MM.1S (cell line): ENCODE results near the gene TMPRSS9.

ENCODE experiments used
- DNase-seq: peaks from one replicate; pipeline ENCODE4 v3.0.0-alpha.2; 2015
- H2AFZ ChIP-seq: fragments of 300-600 bp; sonication (generic); 2 replicates; pipeline ENCODE4 v1.6.0; 2016; ENCODE audit warnings: antibody characterized with exemption, low read length
- H3F3A ChIP-seq: fragments of 300-600 bp; sonication (generic); 2 replicates; pipeline ENCODE4 v1.6.1; 2016; ENCODE audit warnings: mild to moderate bottlenecking, antibody characterized with exemption, low read length, moderate library complexity, mixed read lengths; ENCODE audit not compliant: insufficient read depth
- H3K27ac ChIP-seq: fragments of 300-600 bp; sonication (generic); 2 replicates; pipeline ENCODE4 v1.5.1; 2016; ENCODE audit warnings: mild to moderate bottlenecking, low read length
- H3K27me3 ChIP-seq: fragments of 300-600 bp; sonication (generic); replicated peaks from 2 replicates; pipeline ENCODE4 v1.6.0; 2016; ENCODE audit warnings: low read length; ENCODE audit not compliant: insufficient read depth
- H3K36me3 ChIP-seq: fragments of 300-600 bp; sonication (generic); replicated peaks from 2 replicates; pipeline ENCODE4 v1.6.1; 2016; ENCODE audit warnings: mild to moderate bottlenecking, low read length, mixed read lengths; ENCODE audit not compliant: insufficient read depth
- H3K4me1 ChIP-seq: fragments of 300-600 bp; sonication (generic); 2 replicates; pipeline ENCODE4 v1.6.1; 2016; ENCODE audit warnings: low read length, mixed read lengths
- H3K4me2 ChIP-seq: fragments of 300-600 bp; sonication (generic); 2 replicates; pipeline ENCODE4 v1.6.0; 2016; ENCODE audit warnings: low read depth, low read length
- H3K4me3 ChIP-seq: fragments of 300-600 bp; sonication (generic); 2 replicates; pipeline ENCODE4 v1.5.1; 2016; ENCODE audit warnings: low read length, mixed read lengths
- H3K79me2 ChIP-seq: fragments of 300-600 bp; sonication (generic); 2 replicates; pipeline ENCODE4 v1.6.1; 2016; ENCODE audit warnings: mixed run types, low read length, mixed read lengths
- H3K9ac ChIP-seq: fragments of 300-600 bp; sonication (generic); 2 replicates; pipeline ENCODE4 v1.6.1; 2016; ENCODE audit warnings: low read length, mixed read lengths
- H3K9me2 ChIP-seq: fragments of 300-600 bp; sonication (generic); replicated peaks from 2 replicates; pipeline ENCODE4 v1.6.1; 2016; ENCODE audit warnings: mild to moderate bottlenecking, low read length, mixed read lengths; ENCODE audit not compliant: insufficient read depth
- H3K9me3 ChIP-seq: fragments of 300-600 bp; sonication (generic); replicated peaks from 2 replicates; pipeline ENCODE4 v1.6.1; 2016; ENCODE audit warnings: mild to moderate bottlenecking, low read length, mixed read lengths; ENCODE audit not compliant: insufficient read depth
- H4K20me1 ChIP-seq: fragments of 300-600 bp; sonication (generic); 2 replicates; pipeline ENCODE4 v1.6.1; 2016; ENCODE audit warnings: mild to moderate bottlenecking, low read length, moderate library complexity, mixed read lengths; ENCODE audit not compliant: insufficient read depth
- EZH2 ChIP-seq: fragments of 300-600 bp; sonication (generic); optimal IDR thresholded peaks from 2 replicates; pipeline ENCODE3; 2017; ENCODE audit warnings: low read depth, mild to moderate bottlenecking, antibody characterized with exemption, low read length, mixed read lengths
- EZH2phosphoT487 ChIP-seq: fragments of 300-600 bp; sonication (generic); IDR thresholded peaks from 2 replicates; pipeline ENCODE4 v1.6.1; 2018; ENCODE audit warnings: antibody characterized with exemption, low read length
- TF ChIP-seq, protein P1 (sequence below): fragments of 300-600 bp; sonication (generic); IDR thresholded peaks from 2 replicates; pipeline ENCODE4 v1.5.1; 2016; ENCODE audit warnings: antibody characterized with exemption, low read length, mixed read lengths

The TMPRSS9 gene

DNA sequence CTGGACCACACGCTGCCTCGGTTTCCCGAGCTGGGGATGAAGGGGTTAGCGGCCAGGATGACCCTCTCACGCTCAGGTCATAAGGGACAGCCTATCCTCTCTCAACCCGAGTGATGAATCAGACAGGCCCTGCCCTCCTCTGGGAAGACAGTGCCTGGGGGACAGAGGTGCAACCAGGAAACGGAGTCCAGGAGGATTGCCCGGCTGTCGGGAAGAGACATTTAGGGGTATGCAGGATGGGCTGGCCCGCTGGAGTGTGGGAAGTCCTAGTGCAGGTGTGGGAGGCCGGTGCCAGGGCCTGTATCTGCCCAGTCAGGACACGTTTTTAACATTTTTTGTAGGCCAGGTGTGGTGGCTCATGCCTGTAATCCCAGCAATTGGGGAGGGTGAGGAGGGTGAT, 40.0 kb upstream of the TMPRSS9 start:
- Histone ChIP-seq H4K20me1 (no peaks in the 10 kb centered on the region), H3K9ac (no peak overlapping the region)

DNA sequence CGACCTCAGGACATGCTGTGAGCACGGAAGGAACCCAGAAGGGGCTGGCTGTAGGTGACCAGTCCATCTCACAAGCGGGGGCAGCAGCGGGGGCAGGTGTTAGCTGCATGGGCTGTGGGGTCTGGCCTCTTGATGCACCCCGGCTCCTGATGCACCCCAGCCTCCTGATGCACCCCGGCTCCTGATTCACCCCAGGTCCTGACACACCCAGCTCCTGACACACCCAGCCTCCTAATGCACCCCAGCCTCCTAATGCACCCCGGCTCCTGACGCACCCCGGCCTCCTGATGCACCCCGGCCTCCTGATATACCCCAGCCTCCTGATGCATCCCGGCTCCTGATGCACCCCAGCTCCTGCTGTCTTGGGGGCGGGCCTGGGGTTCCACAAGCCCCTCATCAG, 39.1 kb upstream of the TMPRSS9 start:
- Histone ChIP-seq H3K4me2 (no peak overlapping the region), H3F3A (peaks cover 5% of the 10 kb centered on the region; the same call in 1 of the 2 replicates), H3K9me3 (no peaks in the 10 kb centered on the region), H3K4me3 (no peak overlapping the region), H3K27ac (no peak overlapping the region), H3K79me2 (peaks cover 24% of the 10 kb centered on the region), H2AFZ (no peak overlapping the region), H3K9me2 (no peaks in the 10 kb centered on the region), H3K4me1 (no peaks in the 10 kb centered on the region), H3K36me3 (no peaks in the 10 kb centered on the region), H4K20me1 (no peaks in the 10 kb centered on the region), H3K27me3 (no peaks in the 10 kb centered on the region), H3K9ac (no peak overlapping the region)
- DNase-seq = no peak
- TF ChIP-seq, protein P1, sequence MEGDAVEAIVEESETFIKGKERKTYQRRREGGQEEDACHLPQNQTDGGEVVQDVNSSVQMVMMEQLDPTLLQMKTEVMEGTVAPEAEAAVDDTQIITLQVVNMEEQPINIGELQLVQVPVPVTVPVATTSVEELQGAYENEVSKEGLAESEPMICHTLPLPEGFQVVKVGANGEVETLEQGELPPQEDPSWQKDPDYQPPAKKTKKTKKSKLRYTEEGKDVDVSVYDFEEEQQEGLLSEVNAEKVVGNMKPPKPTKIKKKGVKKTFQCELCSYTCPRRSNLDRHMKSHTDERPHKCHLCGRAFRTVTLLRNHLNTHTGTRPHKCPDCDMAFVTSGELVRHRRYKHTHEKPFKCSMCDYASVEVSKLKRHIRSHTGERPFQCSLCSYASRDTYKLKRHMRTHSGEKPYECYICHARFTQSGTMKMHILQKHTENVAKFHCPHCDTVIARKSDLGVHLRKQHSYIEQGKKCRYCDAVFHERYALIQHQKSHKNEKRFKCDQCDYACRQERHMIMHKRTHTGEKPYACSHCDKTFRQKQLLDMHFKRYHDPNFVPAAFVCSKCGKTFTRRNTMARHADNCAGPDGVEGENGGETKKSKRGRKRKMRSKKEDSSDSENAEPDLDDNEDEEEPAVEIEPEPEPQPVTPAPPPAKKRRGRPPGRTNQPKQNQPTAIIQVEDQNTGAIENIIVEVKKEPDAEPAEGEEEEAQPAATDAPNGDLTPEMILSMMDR = no peak
- no peak for TF ChIP-seq EZH2phosphoT487
- no peak for TF ChIP-seq EZH2

More for the DNA sequence above, 40.0 kb upstream of the TMPRSS9 start:
- peaks cover 5% of the 10 kb centered on the region; the same call in 1 of the 2 replicates for H3F3A ChIP-seq
- TF ChIP-seq EZH2 = no peak
- TF ChIP-seq EZH2phosphoT487 = no peak
- TF ChIP-seq, protein P1 = no peak
- H3K27ac ChIP-seq = no peak overlapping the region
- H3K9me3 ChIP-seq = no peaks in the 10 kb centered on the region
- DNase-seq = no peak
- H3K27me3 ChIP-seq = peaks cover 7% of the 10 kb centered on the region; the same call in 1 of the 2 replicates
- H3K4me3 ChIP-seq = no peak overlapping the region
- H3K4me2 ChIP-seq = no peak overlapping the region
- no peaks in the 10 kb centered on the region for H3K4me1 ChIP-seq
- H3K79me2 ChIP-seq = peaks cover 15% of the 10 kb centered on the region
- H2AFZ ChIP-seq = no peak overlapping the region
- no peaks in the 10 kb centered on the region for H3K9me2 ChIP-seq
- H3K36me3 ChIP-seq = no peaks in the 10 kb centered on the region

DNA sequence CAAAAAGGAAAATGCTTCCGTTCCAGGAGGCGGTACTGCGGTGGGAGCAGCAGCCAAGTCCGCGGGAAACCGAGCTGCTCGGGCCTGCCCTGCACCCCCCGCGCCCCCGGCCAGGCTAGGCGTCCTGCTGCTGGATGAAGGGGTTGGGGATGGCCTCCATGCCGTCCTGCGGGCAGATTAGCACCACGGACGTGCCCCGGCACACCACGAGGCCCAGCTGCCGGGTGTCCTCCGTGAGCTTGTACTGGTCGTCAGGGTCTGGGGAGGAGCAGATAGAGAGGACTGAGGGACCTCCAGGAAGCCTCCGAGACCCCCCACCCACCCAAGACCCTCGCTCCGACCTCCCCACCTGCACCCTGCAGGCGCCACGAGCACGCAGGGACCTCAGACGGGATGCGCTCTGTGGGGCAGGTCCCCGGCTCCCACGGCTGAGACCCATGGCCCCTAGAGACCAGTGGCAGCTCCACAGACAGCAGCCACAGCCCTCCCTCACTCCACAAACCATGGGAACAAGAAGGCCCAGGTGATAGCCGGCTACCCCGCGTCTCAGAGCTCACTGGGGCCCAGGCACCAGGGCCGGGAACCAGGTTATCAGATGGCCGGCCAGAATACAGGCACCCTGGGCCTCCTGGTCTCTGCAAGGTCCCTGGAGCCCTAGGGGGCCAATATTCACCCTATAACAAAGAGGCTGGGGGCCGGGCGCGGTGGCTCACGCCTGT, 38.3 kb upstream of the TMPRSS9 start:
- Histone ChIP-seq H2AFZ (no peak overlapping the region), H3F3A (peaks cover 5% of the 10 kb centered on the region; the same call in 1 of the 2 replicates), H3K9me3 (no peaks in the 10 kb centered on the region), H3K36me3 (no peaks in the 10 kb centered on the region), H3K27ac (no peak overlapping the region), H4K20me1 (no peaks in the 10 kb centered on the region), H3K27me3 (no peaks in the 10 kb centered on the region), H3K9me2 (no peaks in the 10 kb centered on the region), H3K4me2 (no peak overlapping the region), H3K4me3 (no peak overlapping the region), H3K9ac (no peak overlapping the region), H3K79me2 (peaks cover 32% of the 10 kb centered on the region), H3K4me1 (no peaks in the 10 kb centered on the region; the same call in 1 of the 2 replicates)
- DNase-seq = no peak
- TF ChIP-seq, protein P1 = no peak
- TF ChIP-seq EZH2 = no peak
- no peak for TF ChIP-seq EZH2phosphoT487
